ENCODE results near the gene MYADM.

DNA sequence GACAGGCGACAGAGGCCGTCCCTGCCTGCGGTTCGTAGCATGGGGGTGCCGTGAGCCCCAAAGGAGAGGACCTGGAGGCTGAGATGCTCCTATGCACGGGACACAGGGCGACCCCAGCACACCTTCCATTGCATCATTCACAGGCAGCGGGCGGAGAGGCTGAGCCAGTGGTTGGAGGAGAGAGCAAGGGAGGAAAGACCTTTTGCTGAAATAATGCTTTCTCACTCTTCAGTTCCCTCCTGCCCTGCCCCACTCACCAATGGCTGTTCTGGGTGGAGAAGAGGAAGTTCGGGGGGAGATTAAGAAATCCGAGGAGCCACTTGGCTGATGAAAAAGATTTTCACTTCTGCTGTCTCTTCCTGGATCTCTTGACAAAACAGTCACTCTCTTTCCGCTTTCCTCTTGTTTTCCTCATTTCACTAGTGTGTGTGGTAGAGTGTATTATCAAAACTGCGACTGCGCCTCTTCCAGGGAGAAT is 43.5 kb upstream of the MYADM start, which contains the start of gene NLRP12:
- TF ChIP-seq, protein P1, sequence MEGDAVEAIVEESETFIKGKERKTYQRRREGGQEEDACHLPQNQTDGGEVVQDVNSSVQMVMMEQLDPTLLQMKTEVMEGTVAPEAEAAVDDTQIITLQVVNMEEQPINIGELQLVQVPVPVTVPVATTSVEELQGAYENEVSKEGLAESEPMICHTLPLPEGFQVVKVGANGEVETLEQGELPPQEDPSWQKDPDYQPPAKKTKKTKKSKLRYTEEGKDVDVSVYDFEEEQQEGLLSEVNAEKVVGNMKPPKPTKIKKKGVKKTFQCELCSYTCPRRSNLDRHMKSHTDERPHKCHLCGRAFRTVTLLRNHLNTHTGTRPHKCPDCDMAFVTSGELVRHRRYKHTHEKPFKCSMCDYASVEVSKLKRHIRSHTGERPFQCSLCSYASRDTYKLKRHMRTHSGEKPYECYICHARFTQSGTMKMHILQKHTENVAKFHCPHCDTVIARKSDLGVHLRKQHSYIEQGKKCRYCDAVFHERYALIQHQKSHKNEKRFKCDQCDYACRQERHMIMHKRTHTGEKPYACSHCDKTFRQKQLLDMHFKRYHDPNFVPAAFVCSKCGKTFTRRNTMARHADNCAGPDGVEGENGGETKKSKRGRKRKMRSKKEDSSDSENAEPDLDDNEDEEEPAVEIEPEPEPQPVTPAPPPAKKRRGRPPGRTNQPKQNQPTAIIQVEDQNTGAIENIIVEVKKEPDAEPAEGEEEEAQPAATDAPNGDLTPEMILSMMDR (IDR thresholded peaks at IDR 0.05): no peak
- TF ChIP-seq POLR2A (IDR thresholded peaks at IDR 0.05): no peak

Measured in uterus (tissue), 2 donors.